GM18502 (cell line): ENCODE data around the gene YAF2.
"Not testable (repeated sequence)": the region's sequence is repeated elsewhere in the genome, so short reads cannot be mapped to it uniquely, and the experiment has no call there.

Source experiments
- ATAC-seq: cut with Tn5 transposase; IDR thresholded peaks from one replicate; pipeline ENCODE4 v1.9.1; 2021; ENCODE audit warnings: mild to moderate bottlenecking; ENCODE audit not compliant: unreplicated experiment, poor library complexity

YAF2 gene

DNA sequence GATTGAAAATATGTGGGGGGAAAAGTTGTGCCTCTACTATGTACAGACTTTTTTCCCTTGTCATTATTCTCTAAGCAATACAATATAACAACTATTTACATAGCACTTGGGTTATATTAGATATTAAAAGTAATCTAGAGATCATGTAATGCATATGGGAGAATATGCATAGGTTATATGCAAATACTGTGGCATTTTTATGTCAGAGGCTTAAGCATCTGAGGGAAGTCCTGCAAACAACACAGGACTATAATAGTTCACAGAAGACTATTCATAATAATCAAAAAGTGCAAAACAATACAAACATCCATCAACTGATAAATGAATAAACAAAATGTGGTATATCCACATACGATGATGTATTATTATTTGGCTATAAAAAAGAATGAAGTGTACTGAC lies 33.7 kb downstream of the YAF2 start:
- no peak for ATAC-seq

DNA sequence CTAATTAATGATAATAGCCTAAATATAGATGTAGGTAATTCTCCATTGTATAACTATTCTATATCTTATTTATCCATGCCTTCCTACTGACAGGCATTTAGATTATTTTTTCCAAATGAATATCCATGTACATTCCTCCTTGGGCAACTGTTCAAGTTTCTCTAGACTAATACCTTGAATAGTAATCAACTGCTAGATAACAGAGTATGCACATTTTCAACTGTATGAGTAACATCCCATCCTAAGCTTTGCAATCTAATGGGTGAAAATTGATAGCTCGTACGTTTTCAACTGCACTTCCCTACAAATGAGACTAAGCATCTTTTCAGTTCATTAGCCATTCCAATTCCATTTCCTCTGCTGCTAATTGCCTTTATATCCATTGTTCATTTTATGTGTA lies 37.0 kb downstream of the YAF2 start:
- no peak for ATAC-seq

DNA sequence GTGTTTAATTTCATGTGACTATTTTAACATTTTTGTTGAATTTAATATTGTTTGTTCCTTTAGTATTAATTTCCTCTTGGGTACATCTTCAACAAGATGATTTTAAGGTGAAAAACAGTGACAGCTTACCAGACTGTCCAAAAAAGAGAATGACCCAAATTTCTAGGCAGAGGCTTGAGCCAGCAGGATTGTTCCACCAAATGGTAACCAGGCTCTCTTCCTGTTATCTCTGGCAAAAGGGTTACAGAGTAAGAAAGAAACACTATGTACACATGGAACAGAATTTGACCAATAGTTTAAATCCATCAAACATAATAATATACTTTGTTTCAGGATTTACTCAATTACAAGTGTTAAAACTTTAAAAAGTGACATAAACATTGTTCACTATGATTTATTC lies 39.0 kb downstream of the YAF2 start:
- no peak for ATAC-seq

DNA sequence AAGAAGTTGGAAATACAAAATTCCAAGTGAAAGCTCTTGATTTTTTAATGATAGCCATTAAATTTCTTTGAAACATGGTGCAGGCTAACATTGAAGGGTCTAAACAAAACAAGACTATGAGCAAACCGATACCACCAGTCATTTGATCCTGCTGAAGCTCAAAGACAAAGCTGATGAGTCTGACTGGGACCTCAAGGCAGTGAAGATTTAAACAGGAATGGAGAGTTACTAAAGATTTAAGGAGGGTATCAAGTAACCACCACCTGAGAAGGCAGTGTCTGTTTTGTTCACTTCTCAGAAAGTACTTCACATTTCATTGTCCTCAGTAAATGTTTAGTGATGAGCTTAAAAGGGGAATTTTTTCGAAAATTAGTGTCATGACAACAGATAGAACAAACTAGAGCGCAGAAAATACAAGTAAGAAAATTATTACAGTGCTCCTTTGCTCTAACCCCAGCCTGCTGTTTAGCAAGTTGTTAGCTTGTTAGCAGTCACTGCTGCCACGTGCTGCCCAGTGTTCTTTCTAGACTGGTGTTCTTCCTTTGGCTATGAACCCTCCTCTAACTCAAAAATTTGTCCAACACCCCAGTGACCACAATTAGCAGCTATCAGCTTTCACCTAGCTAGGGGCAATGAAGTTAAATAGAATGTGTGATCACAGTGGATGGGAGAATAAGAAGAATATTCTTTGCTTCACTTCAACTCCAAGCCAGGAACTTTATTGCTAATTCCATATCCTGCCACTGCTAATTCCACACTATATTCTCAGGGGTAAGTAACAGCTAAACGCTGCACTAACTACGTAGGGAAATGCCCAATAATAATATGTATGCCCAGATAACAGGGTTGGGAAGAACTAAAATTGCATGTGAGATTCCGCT lies 41.1 kb downstream of the YAF2 start:
- ATAC-seq, result no peak

DNA sequence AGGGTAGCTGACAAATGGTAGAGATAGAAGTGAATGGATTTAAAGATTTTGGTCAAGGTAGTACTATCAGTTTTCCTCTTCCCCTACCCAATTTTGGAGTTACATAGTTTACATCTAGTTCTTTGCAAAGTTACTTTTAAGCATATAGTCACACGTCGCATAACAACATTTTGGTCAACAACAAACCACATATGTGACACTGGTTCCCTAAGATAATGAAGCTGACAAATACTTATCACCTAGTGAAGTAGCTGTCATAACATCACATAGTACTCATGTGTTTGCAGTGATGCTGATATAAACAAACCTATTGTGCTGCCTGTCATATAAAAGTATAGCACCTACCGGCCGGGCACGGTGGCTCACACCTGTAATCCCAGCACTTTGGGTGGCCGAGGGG lies 45.4 kb downstream of the YAF2 start:
- no peak for ATAC-seq

DNA sequence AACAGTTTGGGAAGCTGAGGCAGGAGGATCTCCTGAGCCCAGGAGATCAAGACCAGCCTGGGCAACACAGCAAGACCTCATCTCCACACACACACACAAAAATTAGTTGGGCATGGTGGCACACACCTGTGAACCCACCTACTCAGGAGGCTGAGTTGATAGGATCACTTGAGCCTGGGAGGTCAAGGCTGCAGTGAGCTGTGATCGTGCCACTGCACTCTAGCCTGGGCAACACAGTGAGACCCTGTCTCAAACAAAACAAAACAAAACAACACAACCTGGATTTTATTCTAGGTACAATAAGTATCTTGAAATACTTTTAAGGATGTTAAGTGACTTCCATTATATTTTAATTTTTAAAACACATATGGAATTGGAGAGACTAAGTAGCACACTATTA lies 45.8 kb downstream of the YAF2 start:
- ATAC-seq, result no peak

DNA sequence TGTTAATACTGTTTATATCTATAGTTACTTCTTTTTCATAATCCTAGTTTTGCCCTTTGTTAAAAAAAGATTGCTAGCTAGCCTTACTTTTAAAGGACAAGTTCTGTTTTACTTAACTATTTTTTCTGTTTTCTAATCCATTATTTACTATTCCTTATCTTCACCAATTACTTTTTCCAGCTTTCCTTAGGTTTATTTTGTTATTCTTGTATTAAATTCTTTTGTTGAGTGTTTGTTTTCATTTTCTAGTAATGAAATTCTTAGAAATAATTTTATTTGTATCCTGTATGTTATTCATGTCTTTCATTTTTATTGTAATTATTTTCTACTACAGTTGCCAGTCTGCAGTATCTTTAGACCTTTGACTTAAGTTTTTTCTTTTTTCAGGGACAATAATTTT lies 47.7 kb downstream of the YAF2 start:
- no peak for ATAC-seq

DNA sequence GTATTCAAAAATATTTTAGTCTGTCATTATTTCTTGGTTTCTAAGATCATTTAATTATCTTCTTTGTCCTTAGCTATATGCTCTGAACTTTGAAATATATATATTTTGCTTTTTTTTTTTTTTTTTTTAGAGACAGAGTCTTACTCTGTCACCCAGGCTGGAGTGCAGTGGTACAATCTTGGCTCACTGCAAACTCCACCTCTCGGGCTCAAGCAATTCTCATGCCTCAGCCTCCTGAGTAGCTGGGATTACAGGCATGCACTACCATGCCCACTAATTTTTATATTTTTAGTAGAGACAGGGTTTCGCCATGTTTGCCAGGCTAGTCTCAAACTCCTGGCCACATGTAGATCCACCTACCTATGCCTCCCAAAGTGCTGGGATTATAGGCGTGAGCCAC lies 49.8 kb downstream of the YAF2 start:
- not testable (repeated sequence) for ATAC-seq

DNA sequence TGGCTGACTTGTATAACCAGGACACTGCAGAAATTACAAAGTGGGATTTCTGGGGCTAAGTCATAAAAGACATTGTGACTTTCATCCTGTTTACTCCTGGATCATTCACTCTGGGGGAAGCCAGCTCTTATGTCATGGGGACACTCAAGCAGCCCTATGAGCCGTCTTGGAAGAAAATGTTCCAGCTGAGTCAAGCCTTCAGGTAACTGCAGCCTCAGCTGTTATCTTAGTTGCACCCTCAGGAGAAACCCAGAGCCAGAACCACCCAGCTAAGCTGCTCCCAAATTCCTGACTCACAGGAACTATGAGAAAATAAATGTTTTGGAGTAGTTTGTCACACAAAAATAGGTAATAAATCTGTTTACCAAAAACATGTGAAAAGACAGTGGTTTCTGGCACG lies 50.2 kb downstream of the YAF2 start:
- no peak for ATAC-seq

DNA sequence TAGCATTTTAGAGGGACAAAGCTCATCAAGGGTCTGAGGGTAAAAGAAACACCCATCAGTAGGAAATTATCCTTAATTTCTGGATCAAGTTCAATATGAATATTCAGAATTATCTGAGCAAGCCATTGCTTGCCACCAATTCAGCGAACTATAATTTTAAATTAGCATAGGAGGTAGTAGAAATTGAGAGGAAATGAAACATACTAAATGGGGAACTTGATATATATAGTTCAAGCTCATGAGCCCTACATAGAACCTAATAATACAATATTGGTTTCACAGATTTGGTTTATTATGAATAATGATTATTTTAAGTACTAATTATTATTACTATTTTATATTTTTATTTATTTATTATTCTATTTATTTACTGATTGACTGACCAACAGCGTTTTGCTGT lies 51.3 kb downstream of the YAF2 start:
- ATAC-seq, result no peak

DNA sequence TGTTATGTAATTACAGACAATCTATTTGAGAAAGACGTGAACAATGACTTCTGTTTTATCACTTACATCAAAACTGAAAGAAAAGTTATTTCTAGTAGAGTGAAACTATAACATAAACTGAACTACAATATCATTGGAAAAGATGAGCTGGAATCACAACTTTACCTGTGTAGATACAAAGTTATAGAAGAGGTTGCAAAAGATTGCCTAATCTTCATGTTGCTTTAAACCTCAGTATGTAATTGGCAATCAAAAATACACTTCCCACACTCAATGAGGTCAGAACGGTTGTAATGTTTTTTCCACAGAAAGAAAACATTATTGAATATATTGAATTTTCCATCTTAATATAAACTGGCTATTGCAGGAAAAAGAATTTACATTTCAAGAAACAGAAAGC lies 55.7 kb downstream of the YAF2 start:
- no peak for ATAC-seq

DNA sequence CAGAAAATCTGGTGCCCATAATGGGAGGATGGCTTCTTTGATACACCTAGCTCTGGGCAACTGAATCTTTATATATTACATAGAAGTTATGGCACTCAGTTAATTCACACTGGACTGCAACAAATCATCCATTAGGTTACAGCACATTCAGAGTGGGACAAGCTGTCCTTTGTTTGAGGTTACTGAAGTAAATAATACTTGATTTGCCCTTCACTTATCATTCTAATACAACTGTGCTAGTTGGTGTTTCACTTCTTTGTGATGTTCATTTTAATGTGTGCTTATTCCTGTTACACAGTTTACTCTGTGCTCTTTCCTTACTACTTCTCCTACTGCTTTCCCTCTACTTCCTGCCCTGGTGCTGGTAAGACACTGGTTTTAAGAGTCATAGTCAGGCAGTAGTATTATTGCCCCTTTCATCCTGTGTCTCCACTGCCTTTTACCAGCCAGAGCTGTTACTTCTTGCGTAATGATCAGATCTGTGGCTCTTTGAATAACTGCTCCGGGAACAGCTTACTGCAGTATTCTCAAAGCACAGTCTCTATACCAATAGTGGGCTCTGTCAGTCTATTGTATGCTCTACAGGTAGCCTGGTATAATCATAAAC lies 57.0 kb downstream of the YAF2 start:
- ATAC-seq, result no peak

DNA sequence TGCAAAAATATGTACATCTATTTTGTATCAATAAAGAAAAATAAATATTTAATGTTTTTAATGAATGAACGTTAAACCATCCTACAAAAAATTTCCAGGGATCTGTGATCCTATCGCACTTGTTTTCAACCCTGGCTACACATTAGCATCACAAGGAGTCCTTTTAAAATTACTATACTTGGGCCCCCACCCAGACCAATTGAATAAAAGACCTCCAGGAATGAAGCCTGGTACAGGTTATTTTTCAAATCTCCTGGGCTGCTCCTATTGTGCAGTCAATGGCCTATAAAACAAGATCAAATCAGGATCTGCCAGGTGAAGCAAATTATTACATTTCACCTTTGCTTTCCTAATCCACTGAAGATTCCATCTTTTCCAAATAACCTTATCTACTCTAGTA lies 59.9 kb downstream of the YAF2 start:
- no peak for ATAC-seq

DNA sequence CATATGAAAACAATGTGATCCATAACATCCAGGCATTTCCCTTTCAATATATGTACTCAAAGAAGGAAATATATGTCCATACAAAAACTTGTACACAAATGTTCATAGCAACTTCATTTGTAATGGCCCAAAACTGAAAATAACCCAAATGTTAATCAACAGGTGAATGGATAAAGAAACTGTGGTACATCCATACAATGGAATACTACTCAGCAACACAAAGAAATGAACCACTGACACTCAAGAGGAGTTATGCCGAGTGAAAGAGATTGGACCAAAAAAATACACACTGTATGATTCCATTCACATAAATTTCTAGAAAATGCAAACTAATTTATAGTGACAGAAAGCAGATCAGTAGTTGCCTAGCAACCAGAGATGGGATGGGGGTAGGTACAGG lies 63.1 kb downstream of the YAF2 start:
- no peak for ATAC-seq

DNA sequence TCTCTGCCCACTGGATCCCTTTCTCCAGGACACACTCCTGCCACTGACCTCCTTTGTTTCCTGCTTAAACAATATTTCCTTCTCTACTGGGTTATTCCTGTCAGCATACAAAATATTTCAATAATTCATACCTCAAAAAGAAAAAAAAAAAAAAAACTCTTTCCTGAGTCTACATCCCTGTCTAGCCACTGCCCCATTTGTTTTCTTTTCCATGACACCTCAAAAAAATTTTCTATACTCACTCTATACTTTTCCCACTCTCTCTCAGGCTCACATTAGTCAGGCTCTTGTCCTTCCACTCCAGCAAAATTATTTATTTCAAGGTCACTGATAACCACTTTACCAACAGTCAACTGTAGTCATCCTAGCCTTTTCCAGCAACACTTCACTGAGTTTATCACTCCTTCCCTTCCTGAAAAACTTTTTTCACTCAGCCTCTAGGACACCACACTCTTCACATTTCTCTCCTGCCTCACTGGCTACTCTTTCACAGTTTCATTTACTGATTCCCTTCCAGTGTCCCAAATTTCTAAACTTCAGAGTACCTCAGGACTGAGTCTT lies 64.0 kb downstream of the YAF2 start:
- ATAC-seq, result no peak

DNA sequence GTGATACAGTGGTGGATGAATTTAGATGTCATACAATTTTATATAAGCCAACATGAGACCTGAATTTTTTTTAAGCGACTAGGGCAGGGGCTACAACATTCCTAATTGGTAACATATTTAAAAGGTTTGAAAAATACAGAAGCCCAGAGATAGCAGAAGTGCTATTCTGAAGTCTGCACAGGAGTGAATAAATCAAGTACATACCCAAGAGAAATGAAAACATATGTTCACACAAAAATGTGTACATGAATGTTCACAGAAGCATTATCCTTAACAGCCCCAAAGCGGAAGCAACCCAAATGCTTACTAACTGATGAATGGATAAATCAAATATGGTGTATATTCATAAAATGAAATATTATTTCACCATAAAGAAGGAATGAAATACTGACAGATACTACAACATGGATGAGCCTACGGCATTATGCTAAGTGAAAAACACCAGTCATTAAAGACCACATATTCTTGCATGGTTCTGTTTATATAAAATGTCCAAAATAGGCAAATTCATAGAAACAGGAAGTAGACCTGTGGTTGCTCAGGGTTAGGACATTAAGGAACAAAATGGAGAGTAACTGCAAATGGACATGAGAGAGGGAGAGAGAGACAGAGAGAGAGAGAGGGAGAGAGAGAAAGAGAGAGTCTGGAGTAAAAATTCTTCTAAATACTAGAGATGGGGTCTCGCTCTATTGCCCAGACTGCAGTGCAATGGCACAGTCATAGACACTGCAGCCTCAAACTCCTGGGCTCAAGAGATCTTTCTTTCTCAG lies 65.4 kb downstream of the YAF2 start:
- ATAC-seq, result no peak

DNA sequence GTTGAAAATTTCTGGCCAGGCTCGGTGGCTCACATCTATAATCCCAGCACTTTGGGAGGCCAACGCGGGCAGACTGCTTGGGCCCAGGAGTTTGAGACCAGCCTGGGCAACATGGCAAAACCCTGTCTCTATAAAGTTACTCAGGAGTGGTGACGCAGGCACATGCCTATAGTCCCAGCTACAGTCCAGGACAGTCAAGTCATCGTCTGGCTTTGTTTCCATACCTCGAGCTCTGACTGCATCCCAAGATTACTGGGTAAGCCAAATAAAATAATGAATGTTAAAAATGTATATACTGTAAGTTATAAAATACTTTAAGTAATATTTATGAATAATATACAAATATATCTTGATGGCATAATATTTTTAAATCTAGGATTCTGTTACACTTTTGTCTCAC lies 70.3 kb downstream of the YAF2 start:
- ATAC-seq, result no peak

DNA sequence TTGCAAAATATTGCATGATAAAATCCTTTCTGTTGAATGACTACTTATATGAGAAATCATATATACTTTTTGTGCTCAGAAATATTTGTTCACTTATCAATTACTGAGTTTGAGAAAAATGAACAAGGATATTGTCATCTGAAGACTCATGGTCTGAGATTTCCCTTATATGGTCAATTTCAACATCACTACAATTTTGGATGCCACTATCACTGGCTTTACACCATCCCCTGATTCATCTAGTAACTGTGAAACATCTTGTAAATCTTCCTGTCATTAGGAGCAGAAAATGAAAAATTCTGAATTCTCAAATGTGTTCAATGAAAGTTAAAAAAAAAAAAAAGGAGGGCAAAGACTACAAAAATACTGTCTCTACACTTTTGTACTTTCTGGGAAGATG lies 71.5 kb downstream of the YAF2 start:
- no peak for ATAC-seq

DNA sequence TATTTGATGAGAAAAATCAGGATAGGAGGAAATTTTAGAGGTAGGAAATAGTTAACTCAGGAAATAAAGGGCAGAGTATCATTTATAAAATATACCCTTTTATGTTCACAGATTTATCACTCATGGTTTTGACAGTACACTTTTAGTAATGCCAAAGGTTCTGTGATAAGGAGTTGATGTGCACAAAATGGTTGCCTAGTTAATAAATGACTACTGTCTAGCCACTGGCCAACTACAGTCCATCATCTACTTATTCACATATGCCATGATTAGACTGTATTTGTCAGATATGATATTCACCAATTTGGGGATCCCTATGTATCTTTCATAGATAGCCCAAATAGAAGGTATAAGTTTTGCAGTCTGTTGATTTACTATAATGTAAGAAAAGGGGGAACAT lies 74.1 kb downstream of the YAF2 start:
- ATAC-seq, result no peak

DNA sequence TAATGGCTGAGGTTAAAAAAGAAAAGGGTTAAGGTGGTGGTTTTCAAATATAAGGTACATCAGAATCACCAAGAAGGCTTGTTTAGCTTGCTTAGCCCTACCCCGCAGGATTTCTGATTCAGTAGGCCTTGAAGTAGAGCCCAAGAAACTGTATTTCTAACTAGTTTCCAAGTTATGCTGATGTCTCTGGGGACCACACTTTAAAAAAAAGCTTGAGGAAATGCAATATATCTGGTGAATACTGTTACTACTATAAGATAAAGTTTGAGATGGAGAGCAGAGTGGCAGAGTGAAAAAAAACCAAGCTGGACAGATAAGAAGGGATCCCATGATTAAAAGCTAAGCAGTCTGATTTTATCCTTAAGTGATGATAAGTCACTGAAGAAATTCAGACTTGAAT lies 75.1 kb downstream of the YAF2 start:
- no peak for ATAC-seq

DNA sequence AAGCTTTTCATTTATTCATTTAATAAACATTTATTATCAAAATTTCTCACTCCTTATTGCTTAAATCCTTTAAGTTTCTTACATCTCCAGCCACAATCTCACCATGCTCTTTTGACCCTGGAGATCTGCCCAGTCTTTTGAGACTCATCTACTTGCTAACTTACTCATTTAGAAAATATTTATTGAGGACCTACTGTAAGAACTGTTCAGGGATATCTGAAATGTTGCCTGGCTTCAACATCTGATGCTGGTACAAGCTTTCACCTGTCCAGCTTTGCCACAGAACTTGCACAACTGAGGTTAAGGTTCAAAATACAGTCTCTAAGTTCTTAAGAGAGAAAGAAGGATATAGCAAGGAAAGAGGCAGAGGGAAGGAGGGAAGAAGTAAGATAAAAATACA lies 75.9 kb downstream of the YAF2 start:
- no peak for ATAC-seq
